Psoas muscle (tissue), 8 donors: ENCODE results near the gene CACNA1E. TPM values are rescaled to one million over a fixed set of nuclear protein-coding genes. Genes with fewer than 3 reads are reported as not detected.

Experiments
- ATAC-seq, 4 donors: fragments of 200-7000 bp; cut with Tn5 transposase; one replicate each; pipeline ENCODE4 v1.9.1; 2020; ENCODE audit warnings: moderate library complexity in 3 of 4, mild to moderate bottlenecking in 2 of 4
- DNase-seq, 2 donors: peaks; one replicate each; pipeline ENCODE4 v3.0.0-alpha.2; 2020
- H3K27ac ChIP-seq: fragments of 200-600 bp; one replicate; pipeline ENCODE4 v1.8.0; 2022
- H3K27me3 ChIP-seq, 3 donors: fragments of 200-600 bp in 1 of 3; one replicate each; pipeline versions ENCODE4 v1.6.1 to v1.8.0; 2013 to 2022; ENCODE audit warnings: low read length in 2 of 3, mild to moderate bottlenecking in 2 of 3, moderate library complexity in 1 of 3; ENCODE audit not compliant: insufficient read depth in 3 of 3
- H3K36me3 ChIP-seq, 2 donors: fragments of 200-600 bp in 1 of 2; one replicate each; pipeline versions ENCODE4 v1.6.1 to v1.8.0; 2013 to 2022; ENCODE audit warnings: low read depth in 1 of 2, mild to moderate bottlenecking in 1 of 2, moderate library complexity in 1 of 2; ENCODE audit not compliant: insufficient read depth in 1 of 2
- H3K4me1 ChIP-seq: fragments of 200-600 bp; one replicate; pipeline ENCODE4 v1.8.0; 2022
- H3K4me3 ChIP-seq: fragments of 200-600 bp; one replicate; pipeline ENCODE4 v1.8.0; 2022; ENCODE audit warnings: mild to moderate bottlenecking
- H3K9me3 ChIP-seq: fragments of 200-600 bp; one replicate; pipeline ENCODE4 v1.8.0; 2022
- CTCF ChIP-seq: fragments of 200-600 bp; IDR thresholded peaks from one replicate; pipeline ENCODE4 v1.8.0; 2022; ENCODE audit warnings: antibody characterized with exemption
- WGBS, 3 donors: extraction: QIAGEN DNeasy Blood & Tissue Kit; methylation state at CpG; one replicate each; pipeline versions ENCODE4 v1.1.6 to v1.1.7; 2013; 5-methylcytosine and 5-hydroxymethylcytosine counted together
- intact Hi-C, 2 donors: fragments of 100-400 bp; cut with DNase I; formaldehyde crosslinking; loops; one replicate each; pipeline versions ENCODE4 v1.11.0 to v1.14.2; 2022
- polyA plus RNA-seq, 3 donors: library from polyadenylated mRNA; stranded (reverse); fragments of 200-250 nt; gene quantifications; one replicate each; pipeline ENCODE4 v1.2.3, GENCODE V29; 2013
- total RNA-seq, 4 donors: library from RNA; stranded (reverse); fragmentation: NEBNext Ultra II Directional in 2 of 4; extraction: Animal tissue kit (Norgen Biotek cat#: 25700) in 2 of 4; gene quantifications; one replicate each; pipeline versions ENCODE4 v1.2.1 to v1.2.4, GENCODE V29; 2021 to 2023
- donor health status: healthy with polysubstance abuse.
- donor health status: DM: no; HTN: no; CAD: no; lungs with moderate emphysema.
- donor health status: Bipolar disorder and iron deficiency.
- donor health status: healthy.
- donor health status: DM: yes; HTN: yes; CAD: no.
- donor health status: DM: no; HTN: no; CAD: no.
- donor health status: DM: no; HTN: no; CAD: no.
- donor health status: DM: yes; HTN: yes; CAD: no.

The CACNA1E gene
- total and polyA plus RNA-seq, 7 donors = 0.03 to 0.06 (median 0.05) TPM; not detected in 3

GRCh38 chr1:181485287-181486097, 2.2 kb downstream of the CACNA1E start:
- DNase-seq (no peak), ATAC-seq (peak in 2 of 4 donors; percentile 21 to 37)
- H3K4me1 ChIP-seq = peaks cover 3% of the 10 kb centered on the region
- no peak overlapping the region for H3K27ac ChIP-seq
- intact Hi-C loops = no loop called here
- 4 to 6% (median 5%) methylated on average over 42 of the region's 42 CpGs for WGBS, 3 donors
- no peaks in the 10 kb centered on the region for H3K36me3 ChIP-seq
- no peak overlapping the region for H3K4me3 ChIP-seq
- TF ChIP-seq CTCF = no peak
- H3K9me3 ChIP-seq = no peaks in the 10 kb centered on the region
- peaks cover 0 to 86% (median 26%) of the 10 kb centered on the region in 3 donors for H3K27me3 ChIP-seq

- Histone ChIP-seq H3K4me1 (peaks cover 3% of the 10 kb centered on the region), H3K4me3 (no peak overlapping the region), H3K9me3 (no peaks in the 10 kb centered on the region), H3K27me3 (peaks cover 0 to 91% (median 26%) of the 10 kb centered on the region in 3 donors), H3K27ac (no peak overlapping the region), H3K36me3 (no peaks in the 10 kb centered on the region)
- intact Hi-C loops = no loop called here
- WGBS, 3 donors = 6 to 8% (median 8%) methylated on average over 8 of the region's 8 CpGs
- peak in 1 of 2 donors; percentile 75 for DNase-seq
- ATAC-seq = peak in 1 of 4 donors; percentile 46
- TF ChIP-seq CTCF = no peak
These were observed 2.7 kb downstream of the CACNA1E start for GRCh38 chr1:181486098-181486420.

GRCh38 chr1:181488866-181489265, 5.5 kb downstream of the CACNA1E start:
- WGBS, 3 donors = 75 to 84% (median 82%) methylated on average over 1 of the region's 1 CpG
- H3K27ac ChIP-seq = no peak overlapping the region
- H3K4me3 ChIP-seq = no peak overlapping the region
- no peak for DNase-seq
- peaks cover 0 to 74% (median 14%) of the 10 kb centered on the region in 3 donors for H3K27me3 ChIP-seq
- no peaks in the 10 kb centered on the region for H3K4me1 ChIP-seq
- H3K9me3 ChIP-seq = no peaks in the 10 kb centered on the region
- no peaks in the 10 kb centered on the region for H3K36me3 ChIP-seq
- intact Hi-C loops = no loop called here
- TF ChIP-seq CTCF = no peak
- ATAC-seq = no peak

- no peaks in the 10 kb centered on the region for H3K4me1 ChIP-seq
- intact Hi-C loops = no loop called here
- ATAC-seq (no peak), DNase-seq (no peak)
- H3K27me3 ChIP-seq = peaks cover 0 to 60% (median 8%) of the 10 kb centered on the region in 3 donors
- no peaks in the 10 kb centered on the region for H3K36me3 ChIP-seq
- 21 to 32% (median 24%) methylated on average over 2 of the region's 2 CpGs for WGBS, 3 donors
- H3K9me3 ChIP-seq = no peaks in the 10 kb centered on the region
- H3K4me3 ChIP-seq = no peak overlapping the region
- no peak overlapping the region for H3K27ac ChIP-seq
- no peak for TF ChIP-seq CTCF
These were observed 7.0 kb downstream of the CACNA1E start for GRCh38 chr1:181490276-181490675.
